Fibroblast of pulmonary artery (primary cell): ENCODE data around the gene SNX2.

Experiments used
- DNase-seq: peaks from one replicate; pipeline ENCODE4 v3.0.0-alpha.2; 2010; ENCODE audit warnings: low read depth
- H3K4me3 ChIP-seq: replicated peaks from 2 replicates; pipeline ENCODE4 v1.5.1; 2011; ENCODE audit warnings: low read depth, mild to moderate bottlenecking, control low read depth, low read length, moderate library complexity
- TF ChIP-seq, protein P1 (sequence below): IDR thresholded peaks from 2 replicates; pipeline ENCODE4 v1.5.1; 2011; ENCODE audit warnings: mild to moderate bottlenecking, control low read depth, low read length, inconsistent platforms; ENCODE audit errors: missing control alignments

Gene SNX2

DNA sequence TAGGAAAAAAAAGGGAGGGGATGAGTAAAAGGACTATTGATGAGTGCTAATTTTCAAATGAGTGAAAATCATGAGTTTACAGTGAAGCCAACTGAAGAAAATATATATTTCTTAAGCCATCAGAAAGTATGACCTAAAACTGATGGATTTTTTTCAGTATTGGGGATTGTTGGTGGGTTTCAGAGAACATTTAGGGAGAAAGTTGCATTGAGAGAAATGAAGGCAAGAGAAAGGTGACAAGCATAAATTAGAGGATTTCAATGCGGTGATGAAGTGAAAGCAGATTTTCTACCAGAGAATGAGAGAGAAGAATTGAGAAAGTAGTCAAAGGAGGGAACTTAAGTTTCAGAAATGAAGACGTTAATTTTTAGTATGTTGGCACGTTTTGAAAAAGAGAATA lies 62.1 kb downstream of the SNX2 start:
- TF ChIP-seq, protein P1, sequence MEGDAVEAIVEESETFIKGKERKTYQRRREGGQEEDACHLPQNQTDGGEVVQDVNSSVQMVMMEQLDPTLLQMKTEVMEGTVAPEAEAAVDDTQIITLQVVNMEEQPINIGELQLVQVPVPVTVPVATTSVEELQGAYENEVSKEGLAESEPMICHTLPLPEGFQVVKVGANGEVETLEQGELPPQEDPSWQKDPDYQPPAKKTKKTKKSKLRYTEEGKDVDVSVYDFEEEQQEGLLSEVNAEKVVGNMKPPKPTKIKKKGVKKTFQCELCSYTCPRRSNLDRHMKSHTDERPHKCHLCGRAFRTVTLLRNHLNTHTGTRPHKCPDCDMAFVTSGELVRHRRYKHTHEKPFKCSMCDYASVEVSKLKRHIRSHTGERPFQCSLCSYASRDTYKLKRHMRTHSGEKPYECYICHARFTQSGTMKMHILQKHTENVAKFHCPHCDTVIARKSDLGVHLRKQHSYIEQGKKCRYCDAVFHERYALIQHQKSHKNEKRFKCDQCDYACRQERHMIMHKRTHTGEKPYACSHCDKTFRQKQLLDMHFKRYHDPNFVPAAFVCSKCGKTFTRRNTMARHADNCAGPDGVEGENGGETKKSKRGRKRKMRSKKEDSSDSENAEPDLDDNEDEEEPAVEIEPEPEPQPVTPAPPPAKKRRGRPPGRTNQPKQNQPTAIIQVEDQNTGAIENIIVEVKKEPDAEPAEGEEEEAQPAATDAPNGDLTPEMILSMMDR: no peak
- no peak for DNase-seq
- no peak overlapping the region for H3K4me3 ChIP-seq

DNA sequence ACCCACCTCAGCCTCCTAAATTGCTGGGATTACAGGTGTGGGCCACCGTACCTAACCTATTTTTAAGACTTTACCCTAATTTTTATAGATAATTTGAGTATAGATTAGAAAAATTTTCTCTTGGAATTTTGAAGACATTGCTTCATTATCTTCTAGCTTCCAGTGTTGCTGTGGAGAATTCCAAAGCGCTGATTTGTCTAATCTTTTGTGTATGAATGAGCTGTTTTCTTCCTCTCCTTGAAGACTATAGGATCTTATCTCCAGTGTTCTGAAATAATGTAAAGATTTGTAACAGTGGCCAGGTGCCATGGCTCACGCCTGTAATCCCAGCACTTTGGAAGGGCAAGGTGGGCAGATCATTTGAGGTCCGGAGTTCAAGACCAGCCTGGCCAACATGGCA lies 64.9 kb downstream of the SNX2 start:
- TF ChIP-seq, protein P1: no peak
- DNase-seq: no peak
- no peak overlapping the region for H3K4me3 ChIP-seq

DNA sequence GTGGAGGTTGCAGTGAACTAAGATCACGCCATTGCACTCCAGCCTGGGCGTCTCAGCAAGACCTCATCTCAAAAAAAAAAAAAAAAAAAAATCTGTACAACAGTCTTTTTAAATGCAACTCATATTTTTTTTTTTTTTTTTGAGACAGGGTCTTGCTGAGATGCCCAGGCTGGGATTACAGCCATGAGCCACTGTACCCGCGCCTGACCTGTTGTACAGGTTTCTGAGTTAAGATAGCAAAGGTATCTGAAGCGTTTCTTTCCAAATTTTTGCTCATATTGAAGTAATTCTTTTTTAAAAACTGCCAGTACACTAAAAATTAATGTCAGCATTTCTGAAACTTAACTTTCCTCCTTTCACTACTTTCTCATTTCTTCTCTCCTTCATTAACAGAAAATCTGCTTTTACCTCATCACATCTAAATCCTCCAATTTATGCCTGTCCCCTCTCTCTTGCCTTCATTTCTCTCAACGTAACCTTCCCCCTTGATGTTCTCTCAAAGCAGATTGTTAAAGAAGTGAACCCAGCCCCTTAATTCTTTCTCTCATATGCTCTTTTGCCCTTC lies 67.2 kb downstream of the SNX2 start:
- TF ChIP-seq, protein P1: no peak
- no peak overlapping the region for H3K4me3 ChIP-seq
- no peak for DNase-seq

DNA sequence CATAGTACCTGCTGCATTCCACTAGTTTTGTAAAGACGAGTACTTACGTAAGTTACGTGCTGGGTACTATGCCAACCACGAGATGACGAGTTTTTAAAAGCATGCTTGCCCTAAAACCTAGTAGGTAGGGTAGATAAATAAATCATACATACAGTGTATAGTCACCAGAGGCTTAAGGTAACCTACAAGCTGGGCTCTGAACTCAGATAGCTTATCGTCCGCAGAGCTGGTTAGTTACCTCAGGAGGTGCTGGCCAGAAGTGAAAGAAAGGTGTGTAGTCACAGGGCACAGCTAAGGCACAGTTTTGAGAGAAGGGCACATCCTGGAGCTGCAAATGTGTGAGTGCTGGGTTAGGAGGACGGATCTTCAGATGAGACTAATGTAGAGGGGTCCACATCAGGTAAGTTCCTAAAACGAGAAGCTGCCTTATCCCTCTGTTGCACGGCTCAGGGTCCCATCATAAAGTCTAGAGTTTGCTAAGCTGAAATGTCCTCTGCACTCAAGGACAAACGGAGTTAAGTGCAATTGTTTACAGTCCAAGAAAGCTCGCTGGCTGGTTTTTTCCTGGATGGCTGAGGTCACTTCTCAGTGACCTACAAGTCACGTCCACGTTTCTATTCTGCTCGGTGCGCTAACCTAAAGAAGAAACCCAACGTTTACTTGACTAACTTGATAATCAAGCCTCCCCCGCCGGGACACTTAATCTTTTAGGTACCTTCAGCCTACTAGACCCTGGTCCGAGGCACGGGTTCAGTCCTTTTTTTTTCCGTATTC lies 69.4 kb downstream of the SNX2 start:
- TF ChIP-seq, protein P1: no peak
- H3K4me3 ChIP-seq: peak overlapping the region; percentile 73
- no peak for DNase-seq

DNA sequence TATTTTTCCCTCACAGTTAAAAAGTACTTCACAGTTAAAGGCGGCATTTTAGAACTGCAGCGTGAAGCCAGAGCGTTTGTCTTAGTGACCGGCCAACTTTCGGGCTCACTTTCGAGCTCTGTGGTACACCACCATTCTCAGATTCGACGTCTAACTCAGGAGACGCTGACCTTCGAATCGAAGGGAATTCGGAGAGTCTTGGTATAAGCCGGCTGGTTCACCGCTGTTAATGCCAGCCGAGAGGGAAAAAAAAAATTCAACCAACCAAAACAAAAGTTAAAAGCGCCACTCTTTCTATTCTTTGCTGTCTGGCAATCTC lies 70.0 kb downstream of the SNX2 start:
- DNase-seq: no peak
- H3K4me3 ChIP-seq: peak overlapping the region; percentile 73
- TF ChIP-seq, protein P1: no peak

DNA sequence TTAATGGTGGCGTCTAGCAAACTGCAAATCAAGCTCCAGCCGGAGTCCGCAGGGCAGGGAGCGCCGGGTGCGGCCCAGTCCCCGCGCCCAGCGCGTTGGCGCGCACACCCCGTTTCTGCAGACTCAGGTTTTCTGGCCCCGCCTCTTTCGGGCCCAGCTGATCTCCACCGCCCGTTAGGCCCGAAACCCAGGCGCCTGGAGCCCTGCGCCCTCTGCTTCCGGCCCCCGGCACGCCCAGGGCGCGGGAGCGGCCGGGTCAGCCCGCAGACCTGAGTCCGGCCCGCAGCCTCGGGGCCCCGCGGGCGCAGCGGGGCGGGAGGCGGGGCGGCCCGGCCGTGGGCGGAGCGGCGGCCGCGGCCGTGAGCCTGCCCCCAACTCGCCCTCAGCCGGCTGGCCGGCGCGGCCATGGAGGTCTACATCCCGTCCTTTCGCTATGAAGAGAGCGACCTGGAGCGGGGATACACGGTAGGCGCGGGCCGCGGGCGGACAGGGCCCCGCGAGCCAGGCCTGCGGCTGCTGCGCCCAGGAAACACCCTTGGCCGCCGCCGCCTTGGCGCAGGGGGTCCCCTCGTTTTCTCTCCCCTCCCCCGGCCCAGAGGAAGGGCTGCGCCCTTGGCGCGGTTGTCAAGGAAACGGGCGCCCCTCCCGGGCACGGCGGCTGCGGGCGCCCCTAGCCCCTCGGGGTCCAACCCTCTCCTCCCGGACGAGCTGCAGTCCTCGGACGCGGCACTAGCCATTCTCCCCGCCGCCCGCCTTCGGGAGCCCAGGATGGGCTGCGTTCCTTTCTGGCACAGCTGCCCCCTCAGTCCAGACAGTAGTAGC lies 70.6 kb downstream of the SNX2 start, which contains the start of gene SNX24:
TSS of gene SNX24 (plus strand) at position 385 of the 822 bp plus-strand sequence. CDS start at position 406, 21 bp downstream.
- peak; percentile 64 for DNase-seq
- TF ChIP-seq, protein P1: no peak
- H3K4me3 ChIP-seq: peak within 1 kb of the TSS; percentile 73
